ENCODE results near the gene CDC14A.

GRCh38 chr1:100352267-100353070 is at the start of gene CDC14A:
- TF ChIP-seq ELF4 (IDR thresholded peaks at IDR 0.05) (no peak), PKNOX1 (IDR thresholded peaks at IDR 0.05) (no peak), BHLHE40 (IDR thresholded peaks at IDR 0.05; ENCODE audit: borderline replicate concordance) (no peak), HDGF (IDR thresholded peaks at IDR 0.05; ENCODE audit: borderline replicate concordance) (no peak), CTBP1 (IDR thresholded peaks at IDR 0.05; ENCODE audit: borderline replicate concordance) (no peak), SUZ12 (IDR thresholded peaks at IDR 0.05) (no peak), SP1 (IDR thresholded peaks at IDR 0.05) (no peak), FOXM1 (IDR thresholded peaks at IDR 0.05; ENCODE audit: borderline replicate concordance) (no peak), LEF1 (IDR thresholded peaks at IDR 0.05; ENCODE audit: borderline replicate concordance) (no peak), ZNF384 (IDR thresholded peaks at IDR 0.05) (no peak), NFRKB (IDR thresholded peaks at IDR 0.05) (no peak), L3MBTL2 (conservative IDR thresholded peaks at IDR 0.05) (no peak), ARNT (IDR thresholded peaks at IDR 0.05) (no peak), FOXA1 (IDR thresholded peaks at IDR 0.05) (no peak)

Measured in HEK293T (cell line).